Stomach smooth muscle (tissue), 2 donors: Measurements from ENCODE around the gene ATP9B.

Experiments used
- H3K27ac ChIP-seq: one replicate; pipeline ENCODE4 v1.7.0; 2013; ENCODE audit warnings: mild to moderate bottlenecking, low read length, inconsistent platforms
- H3K27me3 ChIP-seq, 2 donors: one replicate each; pipeline ENCODE4 v1.7.0; 2013; ENCODE audit warnings: low read length in 2 of 2; ENCODE audit not compliant: insufficient read depth in 2 of 2, control insufficient read depth in 1 of 2
- H3K36me3 ChIP-seq, 2 donors: one replicate each; pipeline ENCODE4 v1.7.0; 2013; ENCODE audit warnings: low read length in 2 of 2; ENCODE audit not compliant: control insufficient read depth in 2 of 2, insufficient read depth in 2 of 2
- H3K4me1 ChIP-seq: one replicate; pipeline ENCODE4 v1.7.0; 2013; ENCODE audit warnings: low read length; ENCODE audit not compliant: control insufficient read depth, insufficient read depth
- H3K4me3 ChIP-seq, 2 donors: one replicate each; pipeline ENCODE4 v1.7.0; 2013; ENCODE audit warnings: low read length in 2 of 2
- H3K9ac ChIP-seq, 2 donors: one replicate each; pipeline ENCODE4 v1.7.0; 2013; ENCODE audit warnings: low read length in 2 of 2, mild to moderate bottlenecking in 1 of 2
- H3K9me3 ChIP-seq, 2 donors: one replicate each; pipeline ENCODE4 v1.7.0; 2013; ENCODE audit warnings: low read length in 2 of 2; ENCODE audit not compliant: control insufficient read depth in 2 of 2
- donor health status: healthy.
- donor health status: Pancreatic carcinoma.

The ATP9B gene

DNA sequence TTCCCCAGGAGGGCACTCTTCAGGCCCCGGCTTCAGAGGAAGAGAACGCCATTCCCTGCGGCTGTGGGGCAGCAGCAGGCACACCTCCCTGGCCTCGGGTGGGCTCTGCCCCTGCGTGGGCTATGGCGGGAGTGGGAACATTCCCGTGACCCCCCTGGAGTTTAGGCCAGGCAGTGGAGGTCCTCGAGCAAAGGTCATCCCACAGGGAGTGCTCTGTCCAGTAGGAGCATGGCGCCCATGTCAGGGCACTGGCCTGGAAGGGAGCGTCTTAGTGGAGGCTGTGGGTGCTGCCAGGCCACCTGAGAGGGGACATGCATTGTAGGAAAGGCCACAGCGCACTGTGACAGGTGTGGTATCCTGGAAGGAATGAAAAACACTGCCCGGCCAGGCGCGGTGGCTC is 317.4 kb downstream of the ATP9B start:
- H3K9ac ChIP-seq: no peak overlapping the region
- peaks cover 4% of the 10 kb centered on the region for H3K4me1 ChIP-seq
- H3K4me3 ChIP-seq: no peak overlapping the region
- no peaks in the 10 kb centered on the region for H3K36me3 ChIP-seq
- H3K9me3 ChIP-seq: no peaks in the 10 kb centered on the region
- no peak overlapping the region for H3K27ac ChIP-seq
- H3K27me3 ChIP-seq: peaks cover 0 to 2% of the 10 kb centered on the region in 2 donors

DNA sequence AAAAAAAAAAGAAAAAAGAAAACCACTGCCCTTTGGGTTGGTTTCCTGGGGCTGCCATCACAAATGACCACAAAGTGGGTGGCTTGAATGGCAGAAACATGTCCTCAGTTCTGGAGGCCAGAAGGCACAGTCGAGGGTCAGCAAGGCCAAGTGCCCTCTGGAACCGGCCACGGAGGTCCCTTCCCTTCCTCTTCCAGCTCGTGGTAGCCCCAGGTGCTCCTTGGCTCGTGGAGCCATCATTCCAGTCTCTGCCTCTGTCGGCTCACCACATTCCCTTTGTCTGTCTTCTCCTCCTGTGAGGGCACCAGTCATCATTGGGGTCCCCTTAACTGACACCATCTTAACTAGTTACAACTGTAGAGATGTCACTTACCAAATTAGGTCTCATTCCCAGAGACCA is 318.0 kb downstream of the ATP9B start:
- no peak overlapping the region for H3K4me3 ChIP-seq
- H3K9me3 ChIP-seq: no peaks in the 10 kb centered on the region
- H3K27ac ChIP-seq: no peak overlapping the region
- H3K4me1 ChIP-seq: peaks cover 4% of the 10 kb centered on the region
- no peaks in the 10 kb centered on the region for H3K36me3 ChIP-seq
- peaks cover 0 to 2% of the 10 kb centered on the region in 2 donors for H3K27me3 ChIP-seq
- no peak overlapping the region for H3K9ac ChIP-seq

DNA sequence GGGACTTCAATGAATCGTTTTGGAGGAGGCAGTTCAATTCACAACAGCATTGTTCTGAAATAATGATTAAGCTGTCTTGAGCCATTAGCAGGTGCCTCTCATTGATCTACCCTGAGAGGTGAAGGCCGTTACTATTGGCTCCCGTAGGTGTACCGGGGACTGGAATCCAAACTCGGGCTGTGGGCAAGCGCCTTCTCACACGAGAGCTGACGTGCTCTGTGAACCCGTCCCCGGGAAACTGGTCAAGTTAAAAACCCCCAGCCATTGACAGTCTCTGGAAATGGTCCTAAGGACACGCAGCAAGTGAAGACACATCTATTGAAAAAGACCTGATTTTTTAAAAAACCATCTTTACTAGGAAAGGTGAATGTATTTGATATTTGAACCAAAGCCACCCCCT is 318.4 kb downstream of the ATP9B start:
- Histone ChIP-seq H3K27me3 (peaks cover 0 to 2% of the 10 kb centered on the region in 2 donors), H3K4me1 (peaks cover 4% of the 10 kb centered on the region), H3K9me3 (no peaks in the 10 kb centered on the region), H3K27ac (no peak overlapping the region), H3K4me3 (no peak overlapping the region), H3K36me3 (no peaks in the 10 kb centered on the region), H3K9ac (no peak overlapping the region)

DNA sequence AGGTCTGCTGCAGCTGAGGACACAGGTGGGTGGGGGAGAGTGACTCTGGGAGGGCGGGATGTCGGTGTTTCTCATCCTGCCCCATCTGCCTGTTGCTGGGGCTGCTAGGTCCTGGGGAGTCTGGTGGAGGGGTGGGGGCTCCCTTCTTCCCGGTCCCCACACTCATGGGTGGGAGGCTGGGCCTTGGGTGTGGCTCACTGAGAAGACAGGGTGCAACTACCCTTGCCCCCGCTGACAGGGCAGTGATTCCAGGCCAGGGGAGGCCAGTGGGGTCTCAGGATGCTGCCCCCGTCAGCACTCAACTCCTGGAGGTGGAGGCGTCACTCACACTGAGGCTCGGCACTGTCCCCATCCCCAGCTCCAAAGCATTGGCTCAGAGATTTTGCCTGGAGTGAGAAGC is 318.8 kb downstream of the ATP9B start:
- Histone ChIP-seq H3K4me1 (peaks cover 7% of the 10 kb centered on the region), H3K4me3 (no peak overlapping the region), H3K27ac (no peak overlapping the region), H3K9me3 (no peaks in the 10 kb centered on the region), H3K27me3 (peaks cover 0 to 2% of the 10 kb centered on the region in 2 donors), H3K9ac (no peak overlapping the region), H3K36me3 (no peaks in the 10 kb centered on the region)

DNA sequence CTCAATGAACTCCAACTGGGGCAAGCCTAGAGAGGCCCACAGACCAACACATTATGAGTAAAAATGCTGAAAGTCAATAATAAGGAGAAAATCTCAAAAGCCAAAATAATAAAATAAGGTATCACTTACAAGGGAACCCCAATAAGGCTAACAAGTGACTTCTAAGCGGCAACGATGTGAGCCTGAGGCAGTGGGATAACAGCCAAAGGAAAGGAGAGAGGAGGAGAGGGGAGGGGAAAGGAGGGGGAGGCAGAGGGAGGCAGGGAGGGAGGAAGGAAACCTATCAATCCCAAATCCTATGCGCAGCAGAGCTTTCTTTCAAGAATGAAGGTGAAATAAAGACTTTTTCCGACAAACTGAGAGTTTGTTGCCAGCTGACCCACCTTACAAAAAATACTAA is 320.5 kb downstream of the ATP9B start:
- Histone ChIP-seq H3K4me1 (peaks cover 14% of the 10 kb centered on the region), H3K9me3 (no peaks in the 10 kb centered on the region), H3K9ac (no peak overlapping the region), H3K27ac (no peak overlapping the region), H3K4me3 (no peak overlapping the region), H3K27me3 (peaks cover 0 to 2% of the 10 kb centered on the region in 2 donors), H3K36me3 (no peaks in the 10 kb centered on the region)

DNA sequence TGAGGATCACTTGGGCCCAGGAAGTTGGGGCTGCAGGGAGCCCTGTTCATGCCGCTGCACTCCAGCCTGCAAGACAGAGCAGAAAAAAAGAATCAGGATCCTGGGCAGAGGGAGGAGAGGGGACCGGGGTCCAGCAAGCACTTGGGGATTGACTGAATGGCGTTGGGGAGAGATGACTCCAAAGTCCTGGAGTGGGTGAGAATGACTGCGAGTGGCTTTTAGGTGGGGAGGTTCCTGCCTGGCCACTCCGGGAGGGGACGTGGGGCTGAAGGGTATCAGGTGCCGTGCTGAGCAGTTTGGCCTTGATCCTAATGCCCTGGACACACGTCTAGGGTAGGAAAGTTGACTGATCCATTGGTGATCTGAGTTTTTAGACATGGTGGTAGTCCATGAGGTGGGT is 323.0 kb downstream of the ATP9B start:
- Histone ChIP-seq H3K9me3 (no peaks in the 10 kb centered on the region), H3K36me3 (no peaks in the 10 kb centered on the region), H3K27ac (no peak overlapping the region), H3K4me1 (peaks cover 30% of the 10 kb centered on the region), H3K4me3 (no peak overlapping the region), H3K27me3 (peaks cover 0 to 2% of the 10 kb centered on the region in 2 donors), H3K9ac (no peak overlapping the region)

DNA sequence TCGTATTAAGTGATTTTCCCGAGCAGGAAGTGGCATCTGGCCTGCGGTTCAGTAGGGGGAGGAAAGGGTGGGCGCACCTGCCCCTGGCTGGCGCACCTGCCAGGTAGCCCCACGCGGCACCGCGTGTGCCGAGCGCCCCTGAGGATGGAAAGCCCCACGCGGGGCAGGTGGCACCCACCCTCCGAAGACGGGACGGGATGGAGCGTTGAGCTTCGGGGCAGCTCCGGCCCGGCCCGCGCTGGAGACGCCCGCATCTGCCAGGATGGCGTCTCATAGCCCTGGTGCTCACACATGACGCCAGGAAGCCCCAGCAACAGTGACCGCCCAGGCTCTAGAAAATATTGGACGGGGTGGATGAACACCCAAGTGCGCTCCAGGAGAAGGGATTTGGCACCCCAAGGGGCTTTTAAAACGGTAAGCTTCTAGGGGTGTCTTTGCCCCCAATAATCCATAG is 324.0 kb downstream of the ATP9B start:
- peak overlapping the region; percentile 88 for H3K27ac ChIP-seq
- peaks cover 0 to 2% of the 10 kb centered on the region in 2 donors for H3K27me3 ChIP-seq
- H3K9me3 ChIP-seq: no peaks in the 10 kb centered on the region
- H3K9ac ChIP-seq: peak overlapping the region; percentile 55 to 69
- peak overlapping the region; percentile 62 to 70 for H3K4me3 ChIP-seq
- H3K4me1 ChIP-seq: peaks cover 34% of the 10 kb centered on the region
- H3K36me3 ChIP-seq: no peaks in the 10 kb centered on the region

DNA sequence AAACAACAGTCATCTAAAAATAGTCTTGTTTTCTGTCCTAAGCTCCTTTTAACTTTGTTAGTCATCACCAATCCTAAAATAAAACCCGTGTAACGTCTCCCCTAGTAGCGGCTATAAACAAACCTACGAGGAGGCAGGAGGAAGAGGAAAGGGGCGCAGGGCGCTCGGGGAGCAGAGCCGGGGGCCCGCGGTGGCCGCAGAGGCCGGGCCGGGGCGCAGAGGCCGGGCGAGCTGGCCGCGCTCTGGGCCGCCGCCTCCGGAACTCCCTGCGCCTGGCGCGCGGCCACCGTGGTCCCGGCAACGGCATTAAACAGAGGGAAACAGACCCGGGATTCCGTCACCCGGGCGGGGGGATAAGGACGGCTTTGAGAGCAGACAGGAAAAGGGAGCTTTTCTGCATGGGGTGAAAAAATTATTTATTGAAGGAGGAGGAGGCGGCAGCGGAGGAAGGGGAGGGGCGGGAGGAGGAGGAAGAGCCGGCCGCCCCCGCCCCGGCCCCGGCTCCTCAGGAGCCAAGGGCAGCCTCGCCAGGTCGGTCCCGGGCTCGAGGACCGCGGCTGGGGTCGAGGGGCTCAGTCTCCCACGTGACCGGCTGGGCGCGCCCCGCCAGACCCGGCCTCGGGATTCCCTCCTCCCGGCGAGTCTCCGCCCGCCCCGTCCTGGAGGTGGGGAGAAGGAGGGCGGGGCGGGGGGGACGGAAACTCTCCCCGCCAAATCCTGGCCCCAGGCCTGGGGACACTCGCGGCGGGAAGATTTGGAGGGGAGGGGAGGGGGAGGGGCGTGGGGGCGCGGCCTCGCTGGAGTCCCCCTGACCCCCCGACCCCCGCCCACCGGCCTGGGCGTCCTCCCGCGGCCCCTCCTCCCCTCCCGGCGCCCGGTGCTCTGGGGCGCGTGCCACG is 324.7 kb downstream of the ATP9B start:
- H3K9ac ChIP-seq: peak overlapping the region; percentile 55 to 69
- peaks cover 34% of the 10 kb centered on the region for H3K4me1 ChIP-seq
- H3K27ac ChIP-seq: peak overlapping the region; percentile 88
- no peaks in the 10 kb centered on the region for H3K36me3 ChIP-seq
- no peaks in the 10 kb centered on the region for H3K9me3 ChIP-seq
- peak overlapping the region; percentile 62 to 70 for H3K4me3 ChIP-seq
- H3K27me3 ChIP-seq: peaks cover 0 to 2% of the 10 kb centered on the region in 2 donors

DNA sequence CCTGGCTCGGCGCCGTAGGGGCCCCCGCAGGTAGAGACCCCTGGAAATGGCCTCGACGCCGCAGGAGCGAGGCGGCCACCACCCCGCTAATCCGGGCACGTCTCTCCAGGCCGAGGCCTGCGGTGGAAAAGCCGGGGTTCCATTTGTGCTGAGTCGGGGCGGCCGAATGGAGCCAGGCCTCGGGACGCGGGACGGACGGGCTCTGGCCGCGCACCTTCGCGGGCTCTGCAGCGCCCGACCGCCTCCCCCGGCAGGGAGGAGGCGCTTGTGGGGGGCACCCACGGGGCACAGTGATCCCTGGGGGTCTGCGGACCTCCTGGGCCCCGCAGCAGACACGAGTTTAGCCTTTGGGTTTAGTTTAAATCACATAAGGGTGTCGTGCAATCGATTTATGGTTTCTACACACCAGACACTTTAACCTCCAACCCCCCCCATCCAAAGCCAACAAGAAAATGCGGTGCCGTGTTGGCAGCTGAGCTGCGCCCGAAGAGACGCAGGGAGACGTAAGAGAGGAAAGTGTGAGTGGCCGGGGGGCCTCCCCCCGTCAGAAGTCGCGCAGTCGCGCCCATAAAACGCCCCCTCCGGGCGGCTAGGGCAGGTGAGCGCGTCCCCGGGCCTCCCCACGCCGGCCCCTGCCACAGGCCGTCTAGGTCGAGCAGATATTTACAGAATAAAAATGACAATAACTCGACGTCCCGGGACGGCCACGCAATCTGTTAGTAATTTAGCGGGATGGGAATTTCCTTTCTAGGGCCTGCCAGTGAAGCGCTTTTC is 325.5 kb downstream of the ATP9B start:
- H3K9ac ChIP-seq: peak overlapping the region; percentile 55 to 76
- peak overlapping the region; percentile 51 to 64 for H3K4me3 ChIP-seq
- H3K9me3 ChIP-seq: no peaks in the 10 kb centered on the region
- H3K27me3 ChIP-seq: peaks cover 0 to 2% of the 10 kb centered on the region in 2 donors
- peak overlapping the region; percentile 88 for H3K27ac ChIP-seq
- H3K4me1 ChIP-seq: peaks cover 41% of the 10 kb centered on the region
- no peaks in the 10 kb centered on the region for H3K36me3 ChIP-seq

DNA sequence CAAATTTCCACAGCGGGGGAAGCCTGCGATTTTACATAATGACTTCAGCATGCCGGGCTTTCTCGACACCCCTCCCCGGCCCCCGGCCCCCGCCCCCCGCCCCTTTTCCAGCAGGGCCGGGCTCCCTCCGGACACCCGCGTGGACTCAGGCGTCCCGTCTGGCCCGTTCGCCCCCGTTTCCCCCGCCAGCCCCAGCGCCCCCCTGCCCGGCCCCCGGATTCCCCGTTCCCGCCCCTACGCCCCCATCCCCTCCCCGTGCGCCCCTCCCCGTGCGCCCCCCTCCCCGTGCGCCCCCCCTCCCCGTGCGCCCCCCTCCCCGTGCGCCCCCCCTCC is 326.1 kb downstream of the ATP9B start:
- Histone ChIP-seq H3K4me3 (peak overlapping the region in 1 of 2 donors; percentile 64), H3K9ac (peak overlapping the region in 1 of 2 donors; percentile 55), H3K27me3 (peaks cover 0 to 2% of the 10 kb centered on the region in 2 donors), H3K27ac (peak overlapping the region; percentile 88), H3K4me1 (peaks cover 42% of the 10 kb centered on the region), H3K9me3 (no peaks in the 10 kb centered on the region), H3K36me3 (no peaks in the 10 kb centered on the region)
